IPS DF 19.7 (cell line): ENCODE data around the gene WSCD2.
"Not testable (repeated sequence)": the region's sequence is repeated elsewhere in the genome, so short reads cannot be mapped to it uniquely, and the experiment has no call there.

Source experiments
- DNase-seq: peaks from one replicate; pipeline ENCODE4 v3.0.0-alpha.2; 2013; ENCODE audit warnings: low read depth, low spot score

WSCD2 gene

GRCh38 chr12:108193917-108194316 lies 64.8 kb downstream of the WSCD2 start:
- no peak for DNase-seq

DNA sequence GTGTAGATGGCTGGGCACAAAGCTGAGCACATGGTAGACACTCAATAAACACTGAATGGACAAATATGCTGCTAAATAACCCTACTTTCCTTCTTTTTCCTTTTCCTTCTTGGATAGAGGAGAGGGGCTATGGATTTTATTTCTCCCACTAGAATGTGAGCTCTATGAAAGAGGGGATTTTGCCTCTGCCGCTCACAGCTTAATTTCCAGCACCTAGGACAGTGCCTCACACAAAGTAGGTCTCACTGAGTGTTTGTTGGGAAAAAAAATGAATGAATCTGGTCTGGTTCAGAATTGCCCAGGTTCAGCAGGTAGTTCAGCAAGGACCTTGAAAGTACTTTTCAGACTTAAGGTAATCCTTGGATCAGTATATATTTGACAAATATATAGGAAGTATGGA lies 65.5 kb downstream of the WSCD2 start:
- no peak for DNase-seq

GRCh38 chr12:108196319-108196718 lies 67.2 kb downstream of the WSCD2 start:
- no peak for DNase-seq

- DNase-seq, result no peak
These were observed 67.8 kb downstream of the WSCD2 start for GRCh38 chr12:108196921-108197320.

- DNase-seq, result no peak
These were observed 69.0 kb downstream of the WSCD2 start for GRCh38 chr12:108198043-108198442.

GRCh38 chr12:108199106-108199505 lies 70.0 kb downstream of the WSCD2 start:
- DNase-seq, result no peak

- no peak for DNase-seq
These were observed 72.7 kb downstream of the WSCD2 start for GRCh38 chr12:108201808-108202207.

DNA sequence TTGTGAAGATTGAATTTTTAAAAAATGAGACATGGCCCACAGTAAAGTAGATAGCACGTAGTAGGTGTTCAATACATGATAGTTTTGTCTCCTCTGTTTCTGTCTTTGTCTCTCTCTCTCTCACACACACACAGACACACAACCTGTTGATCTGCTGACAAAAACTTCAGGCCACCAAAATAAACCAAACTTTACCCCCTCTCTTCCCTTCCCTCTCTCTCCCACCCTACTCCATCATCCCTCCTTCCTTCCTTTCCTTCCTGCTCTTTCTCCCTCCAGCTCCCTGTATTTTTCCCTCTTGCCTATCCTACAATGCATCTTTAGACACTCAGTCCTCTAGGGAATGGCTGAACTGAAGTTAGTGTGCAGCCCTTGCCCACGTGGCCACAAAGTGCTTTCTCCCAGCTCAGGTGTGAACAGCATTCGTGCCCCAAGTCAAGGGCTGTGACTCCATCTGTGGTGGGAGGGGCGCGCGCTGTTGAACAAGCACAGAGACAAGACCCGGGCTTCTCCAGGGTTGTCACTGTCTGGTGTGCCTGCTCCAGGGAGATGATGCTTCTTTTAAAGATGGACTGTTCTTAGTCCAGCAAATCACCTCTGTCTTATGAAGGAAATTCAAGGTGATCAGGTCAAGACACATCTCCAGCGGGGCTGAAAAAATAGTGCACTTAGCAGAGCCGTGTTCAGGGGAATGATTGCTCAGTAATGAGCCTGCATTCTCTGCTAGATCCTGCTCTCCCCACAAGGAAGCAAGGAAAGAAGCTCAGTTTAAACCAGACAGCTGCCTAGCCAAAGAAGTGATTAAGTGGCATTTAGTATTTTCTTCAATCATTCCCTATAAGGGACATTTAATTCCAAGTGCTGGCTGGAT lies 75.3 kb downstream of the WSCD2 start:
- DNase-seq, result no peak

- DNase-seq, result no peak
These were observed 76.8 kb downstream of the WSCD2 start for GRCh38 chr12:108205864-108206263.

DNA sequence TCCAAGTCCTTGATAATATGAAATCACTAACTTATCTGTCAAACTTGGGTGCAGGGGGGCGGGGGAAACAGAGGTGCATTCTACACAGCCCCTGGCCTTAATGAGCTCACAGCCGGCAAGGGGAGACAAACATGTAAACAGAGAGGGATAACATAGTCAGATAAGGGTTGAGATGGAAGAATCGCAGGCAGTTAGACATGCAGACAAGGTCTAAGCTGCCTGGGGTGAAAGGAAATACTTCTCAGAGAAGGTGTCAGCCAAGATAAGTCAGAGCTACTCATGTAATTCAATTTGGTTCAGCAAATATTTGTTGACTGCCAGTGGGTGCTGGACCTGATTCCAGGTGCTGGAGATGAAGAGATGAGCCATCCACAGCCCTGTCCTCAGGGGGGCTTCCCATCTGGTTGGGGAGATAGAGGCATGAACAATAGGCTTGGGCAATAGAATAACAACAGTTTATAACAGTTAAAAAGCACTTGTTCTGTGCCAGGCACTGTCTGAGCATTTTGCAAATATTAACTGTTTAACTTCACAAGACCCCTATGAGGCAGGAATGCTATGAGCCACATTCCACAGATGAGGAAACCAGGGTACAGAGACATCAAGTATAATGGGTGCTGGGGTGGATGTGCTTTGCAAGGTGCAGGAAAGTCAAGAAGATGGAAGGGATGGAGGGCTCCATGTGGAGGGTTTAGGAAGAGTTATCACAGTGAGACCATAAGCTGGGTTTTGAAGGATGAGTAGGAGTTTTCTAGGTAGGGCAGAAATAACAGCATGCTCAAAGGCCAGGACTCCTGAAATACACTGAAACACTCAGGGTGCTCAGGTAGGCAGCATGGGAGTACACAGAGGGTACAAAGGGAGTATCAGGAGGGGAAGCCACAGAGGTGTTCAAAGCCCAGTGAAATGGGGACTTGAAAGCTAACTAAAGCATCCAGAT lies 79.0 kb downstream of the WSCD2 start:
- no peak for DNase-seq

- DNase-seq, result no peak
These were observed 80.9 kb downstream of the WSCD2 start for GRCh38 chr12:108210001-108210400.

GRCh38 chr12:108211157-108211556 lies 82.1 kb downstream of the WSCD2 start:
- DNase-seq, result no peak

GRCh38 chr12:108213871-108214445 lies 84.9 kb downstream of the WSCD2 start:
- DNase-seq, result no peak

DNA sequence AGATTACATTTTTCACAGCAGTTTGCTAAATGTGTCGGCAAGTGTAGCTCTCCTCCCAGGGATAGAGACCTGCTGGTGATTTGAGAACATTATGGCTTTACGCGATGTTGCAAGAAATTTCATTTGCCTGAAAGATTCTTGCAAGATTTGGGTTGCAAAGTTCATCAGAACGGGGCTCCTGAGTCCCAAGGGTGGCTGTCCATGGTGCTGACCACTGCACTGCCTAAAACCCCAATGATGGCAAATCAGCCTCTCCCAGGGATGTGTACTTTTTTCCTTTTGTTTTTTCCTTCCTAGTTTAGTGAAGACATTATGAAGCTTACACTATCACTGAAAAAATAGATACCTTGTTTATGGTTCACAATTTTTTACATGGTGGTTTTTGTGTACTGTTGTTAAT lies 85.4 kb downstream of the WSCD2 start:
- no peak for DNase-seq

- DNase-seq, result no peak
These were observed 86.4 kb downstream of the WSCD2 start for GRCh38 chr12:108215458-108215857.

GRCh38 chr12:108218921-108219320 lies 89.8 kb downstream of the WSCD2 start:
- DNase-seq, result no peak

DNA sequence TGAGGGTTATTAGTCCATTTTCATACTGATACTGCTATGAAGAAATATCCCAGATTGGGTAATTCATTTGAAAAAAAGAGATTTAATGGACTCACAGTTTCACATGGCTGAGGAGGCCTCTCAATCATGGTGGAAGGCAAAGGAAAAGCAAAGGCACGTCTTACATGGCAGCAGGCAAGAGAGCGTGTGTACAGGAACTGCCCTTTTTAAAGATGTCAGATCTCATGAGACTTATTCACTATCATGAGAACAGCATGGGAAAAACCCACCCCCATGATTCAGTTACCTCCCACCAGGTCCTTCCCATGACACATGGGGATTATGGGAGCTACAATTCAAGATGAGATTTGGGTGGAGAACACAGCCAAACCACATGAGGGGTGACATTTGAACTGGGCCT lies 96.0 kb downstream of the WSCD2 start:
- DNase-seq, result not testable (repeated sequence)

DNA sequence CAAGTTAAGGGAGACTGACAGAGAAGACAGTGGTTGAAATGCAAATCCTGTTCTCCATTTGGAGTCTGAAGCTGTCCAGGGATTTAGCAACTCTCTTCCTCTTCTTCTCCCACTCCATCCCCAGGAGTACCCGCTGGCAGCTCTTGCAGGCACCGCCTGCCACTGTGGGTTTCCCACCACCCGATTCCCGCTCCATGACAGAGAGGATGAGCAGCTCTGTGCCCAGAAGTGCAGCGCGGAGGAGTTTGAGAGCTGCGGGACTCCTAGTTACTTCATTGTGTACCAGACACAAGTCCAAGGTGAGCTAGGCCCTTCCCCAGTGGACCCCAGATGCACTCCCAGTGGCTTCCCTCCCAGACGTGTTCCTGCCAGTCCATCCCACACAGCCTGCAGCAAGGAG lies 97.8 kb downstream of the WSCD2 start:
- DNase-seq, result no peak

DNA sequence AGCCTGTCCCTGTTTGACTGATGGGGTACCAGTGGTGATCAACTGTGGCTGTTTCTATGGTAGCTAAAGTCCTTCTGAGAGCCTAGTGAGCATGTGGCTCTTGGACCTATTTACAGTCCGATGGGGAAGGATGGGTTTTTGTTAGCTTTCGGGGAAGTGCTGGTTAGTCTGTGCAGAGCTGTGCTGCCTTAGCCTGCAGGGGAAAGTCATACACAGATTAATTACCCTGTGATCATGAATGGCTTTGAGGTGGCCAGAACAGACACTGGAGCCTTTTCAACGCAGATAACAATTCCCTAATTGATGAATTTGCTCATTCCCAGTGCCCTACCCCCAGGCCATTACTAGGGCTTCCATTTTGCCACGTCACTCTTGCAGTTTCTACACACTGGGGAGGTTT lies 99.7 kb downstream of the WSCD2 start:
- DNase-seq, result no peak

- no peak for DNase-seq
These were observed 102.2 kb downstream of the WSCD2 start for GRCh38 chr12:108231109-108231905.

GRCh38 chr12:108231909-108232434 lies 102.9 kb downstream of the WSCD2 start:
- no peak for DNase-seq
